ENCODE measurements around the gene IFNA7.
"Not testable (repeated sequence)": the region's sequence is repeated elsewhere in the genome, so short reads cannot be mapped to it uniquely, and the experiment has no call there.

Gene IFNA7

DNA sequence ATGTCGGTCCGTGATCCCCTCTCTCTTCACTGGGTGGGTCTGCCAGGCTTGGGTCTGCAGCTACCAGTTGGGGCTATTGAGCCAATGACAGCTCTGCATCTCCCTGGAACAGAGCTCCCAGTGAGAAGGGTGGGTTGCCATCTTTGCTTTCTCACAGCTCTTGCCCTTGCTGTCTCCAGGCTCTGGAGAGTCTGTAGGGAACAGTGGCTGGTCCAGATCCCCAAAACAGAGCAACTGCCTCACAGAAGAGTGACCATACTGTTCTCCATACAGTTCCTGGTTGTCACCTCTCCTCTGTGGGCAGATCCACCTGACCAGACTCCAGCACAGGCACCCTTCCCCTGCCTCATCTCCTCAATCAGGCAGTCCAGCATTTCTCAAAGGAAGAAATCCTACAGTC lies 31.3 kb upstream of the IFNA7 start:
- TF ChIP-seq, protein P1, sequence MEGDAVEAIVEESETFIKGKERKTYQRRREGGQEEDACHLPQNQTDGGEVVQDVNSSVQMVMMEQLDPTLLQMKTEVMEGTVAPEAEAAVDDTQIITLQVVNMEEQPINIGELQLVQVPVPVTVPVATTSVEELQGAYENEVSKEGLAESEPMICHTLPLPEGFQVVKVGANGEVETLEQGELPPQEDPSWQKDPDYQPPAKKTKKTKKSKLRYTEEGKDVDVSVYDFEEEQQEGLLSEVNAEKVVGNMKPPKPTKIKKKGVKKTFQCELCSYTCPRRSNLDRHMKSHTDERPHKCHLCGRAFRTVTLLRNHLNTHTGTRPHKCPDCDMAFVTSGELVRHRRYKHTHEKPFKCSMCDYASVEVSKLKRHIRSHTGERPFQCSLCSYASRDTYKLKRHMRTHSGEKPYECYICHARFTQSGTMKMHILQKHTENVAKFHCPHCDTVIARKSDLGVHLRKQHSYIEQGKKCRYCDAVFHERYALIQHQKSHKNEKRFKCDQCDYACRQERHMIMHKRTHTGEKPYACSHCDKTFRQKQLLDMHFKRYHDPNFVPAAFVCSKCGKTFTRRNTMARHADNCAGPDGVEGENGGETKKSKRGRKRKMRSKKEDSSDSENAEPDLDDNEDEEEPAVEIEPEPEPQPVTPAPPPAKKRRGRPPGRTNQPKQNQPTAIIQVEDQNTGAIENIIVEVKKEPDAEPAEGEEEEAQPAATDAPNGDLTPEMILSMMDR (conservative IDR thresholded peaks at IDR 0.05; ENCODE audit: low read depth, low read length) = no peak
- no peak overlapping the region for H3K4me3 ChIP-seq (ENCODE audit: low read depth, low read length)
- no peak for DNase-seq (ENCODE audit: low read depth)

DNA sequence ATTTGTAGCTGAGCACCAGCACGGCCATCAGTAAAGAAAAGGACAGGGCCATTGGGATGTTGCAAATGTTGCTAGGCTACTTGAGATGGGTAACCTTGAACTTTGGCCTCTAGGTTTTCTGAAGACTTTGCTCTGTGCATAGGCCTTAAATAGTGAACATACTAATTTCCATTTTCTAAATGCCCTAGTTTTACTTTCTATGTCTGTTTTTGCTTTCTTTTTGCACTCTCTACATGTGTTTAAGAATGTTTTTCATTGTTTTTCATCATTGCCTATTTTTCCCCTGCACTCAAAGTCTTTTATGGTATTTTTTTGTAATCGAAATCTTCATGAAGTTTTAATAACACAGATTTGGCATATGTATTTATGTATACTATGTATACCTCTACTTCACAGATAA lies 26.1 kb upstream of the IFNA7 start, which contains the start of gene IFNA17:
TSS of gene IFNA17 (minus strand) at position 101 of the 400 bp plus-strand sequence. CDS start at position 52, 49 bp downstream.
- H3K4me3 ChIP-seq (ENCODE audit: low read depth, low read length) = no peak within 1 kb of the TSS
- TF ChIP-seq, protein P1 (conservative IDR thresholded peaks at IDR 0.05; ENCODE audit: low read depth, low read length) = no peak
- no peak for DNase-seq (ENCODE audit: low read depth)

DNA sequence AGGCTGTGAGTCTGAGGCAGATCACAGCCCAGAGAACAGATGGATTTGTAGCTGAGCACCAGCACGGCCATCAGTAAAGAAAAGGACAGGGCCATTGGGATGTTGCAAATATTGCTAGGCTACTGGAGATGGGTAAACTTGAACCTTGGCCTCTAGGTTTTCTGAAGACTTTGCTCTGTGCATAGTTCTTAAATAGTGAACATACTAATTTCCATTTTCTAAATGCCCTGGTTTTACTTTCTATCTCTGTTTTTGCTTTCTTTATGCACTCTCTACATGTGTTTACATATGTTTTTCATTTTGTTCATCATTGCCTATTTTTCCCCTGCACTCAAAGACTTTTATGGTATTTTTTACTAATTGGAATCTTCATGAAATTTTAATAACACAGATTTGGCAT lies 15.2 kb upstream of the IFNA7 start, which contains the start of gene IFNA16:
TSS of gene IFNA16 (minus strand) at position 101 of the 400 bp plus-strand sequence. CDS start at position 95, 6 bp downstream.
- DNase-seq (ENCODE audit: low read depth) = not testable (repeated sequence)

DNA sequence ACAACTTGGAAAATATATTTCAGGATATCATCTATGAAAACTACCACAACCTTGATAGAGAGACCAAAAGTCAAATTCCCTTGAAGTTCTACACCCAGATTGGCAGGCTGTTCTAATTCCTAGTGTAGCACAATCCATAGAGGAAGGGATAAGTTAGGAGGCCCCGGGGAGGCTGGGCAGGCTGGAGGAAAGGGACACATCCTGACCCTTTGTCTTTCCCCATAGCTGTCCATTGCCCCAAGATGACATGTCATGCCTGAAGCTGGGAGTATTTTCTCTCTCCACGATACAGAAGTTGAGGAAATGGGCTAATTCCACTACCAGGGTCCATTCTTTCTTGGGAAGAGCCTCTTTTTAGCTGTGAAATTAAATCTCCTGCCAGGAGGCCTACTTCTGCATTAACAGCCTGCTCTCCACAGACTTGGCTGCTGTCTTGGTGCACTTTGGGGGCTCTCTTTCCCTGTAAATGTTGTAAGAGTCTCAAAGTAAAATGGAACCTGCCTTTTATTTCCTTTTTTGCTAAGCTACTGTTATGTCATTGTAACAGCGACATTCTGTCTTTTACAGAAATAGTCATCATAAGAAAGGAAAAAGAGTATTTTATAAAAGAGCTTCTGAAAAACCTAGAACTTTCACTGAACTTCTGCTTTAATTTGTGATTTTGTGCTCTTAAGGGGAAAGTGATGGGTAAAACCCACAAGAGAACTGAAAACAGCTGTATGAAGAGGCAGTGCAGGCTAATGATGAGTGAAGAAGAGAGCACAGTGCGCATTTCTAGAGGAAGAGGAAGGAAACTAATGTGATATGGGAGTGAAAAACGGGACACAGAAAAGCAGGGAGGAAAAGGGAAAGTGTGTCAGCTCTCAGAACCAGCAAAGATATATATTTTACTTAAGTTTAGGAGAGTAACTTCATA lies 11.7 kb upstream of the IFNA7 start:
- H3K4me3 ChIP-seq (ENCODE audit: low read depth, low read length) = not testable (repeated sequence)
- TF ChIP-seq, protein P1 (conservative IDR thresholded peaks at IDR 0.05; ENCODE audit: low read depth, low read length) = peak; percentile 67
- DNase-seq (ENCODE audit: low read depth) = peak; percentile 37

More for the DNA sequence above, 15.2 kb upstream of the IFNA7 start, which contains the start of gene IFNA16:
- not testable (repeated sequence) for H3K4me3 ChIP-seq (ENCODE audit: low read depth, low read length)

DNA sequence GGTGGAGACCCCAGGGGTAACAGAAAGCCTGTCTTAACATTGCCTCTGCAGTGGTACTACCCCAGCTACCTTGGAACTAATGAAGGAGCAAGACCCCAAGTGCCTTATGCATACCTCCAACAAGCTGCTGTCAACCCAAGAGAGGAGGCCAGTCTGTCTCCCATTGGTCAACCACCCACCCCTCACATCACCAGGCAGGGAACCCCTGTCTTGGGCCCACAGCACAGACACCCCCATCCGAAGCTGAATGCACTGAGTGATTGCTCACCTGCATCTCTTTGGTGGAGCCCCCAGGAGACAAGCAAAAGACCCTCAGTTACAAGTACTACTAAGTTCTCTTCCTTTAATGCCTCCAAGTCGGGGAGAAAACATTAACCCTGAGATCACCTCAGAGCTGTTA lies 10.2 kb upstream of the IFNA7 start:
- not testable (repeated sequence) for DNase-seq (ENCODE audit: low read depth); H3K4me3 ChIP-seq (ENCODE audit: low read depth, low read length)

DNA sequence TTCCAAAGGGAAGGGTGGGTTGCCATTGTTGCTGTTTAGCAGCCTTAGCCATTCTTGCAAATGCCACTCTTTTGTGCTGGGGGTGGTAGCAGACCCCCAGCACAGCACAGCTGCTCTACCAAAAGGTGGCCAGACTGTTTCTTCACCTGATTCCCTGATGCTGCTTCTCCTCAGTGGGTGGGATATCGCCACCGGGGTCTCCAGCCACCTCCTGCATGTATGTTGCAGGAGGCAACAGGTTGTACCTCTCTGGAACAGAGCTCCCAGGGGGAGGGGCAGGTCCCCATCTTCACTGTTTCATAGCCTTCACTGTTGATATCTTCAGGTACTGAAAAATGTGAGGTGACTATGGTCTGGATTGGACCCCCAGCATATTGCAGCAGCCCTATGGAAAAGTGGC lies 8.8 kb upstream of the IFNA7 start:
- DNase-seq (ENCODE audit: low read depth) = not testable (repeated sequence)

DNA sequence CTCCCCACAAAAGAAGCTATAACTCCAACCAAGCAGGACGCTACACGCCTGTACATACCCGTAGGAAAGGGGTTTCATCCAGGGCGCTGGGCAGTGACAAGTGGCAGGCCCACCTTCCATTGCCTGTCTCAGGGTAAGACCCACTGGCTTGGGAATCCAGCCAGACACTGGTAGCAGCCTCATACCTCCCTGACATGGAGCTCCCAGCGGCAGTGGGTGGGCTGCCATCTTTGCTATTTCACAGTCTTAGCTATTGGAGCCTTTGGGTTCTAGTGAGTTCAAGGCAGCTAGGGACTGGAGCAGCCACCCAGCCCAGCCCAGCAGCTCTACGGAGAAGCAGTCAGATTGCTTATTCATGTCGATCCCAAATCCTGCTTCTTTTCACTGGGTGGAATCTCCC lies 8.3 kb upstream of the IFNA7 start:
- H3K4me3 ChIP-seq (ENCODE audit: low read depth, low read length) = no peak overlapping the region
- DNase-seq (ENCODE audit: low read depth) = no peak
- TF ChIP-seq, protein P1 (conservative IDR thresholded peaks at IDR 0.05; ENCODE audit: low read depth, low read length) = no peak

More for the DNA sequence above, 8.8 kb upstream of the IFNA7 start:
- H3K4me3 ChIP-seq (ENCODE audit: low read depth, low read length) = not testable (repeated sequence)

DNA sequence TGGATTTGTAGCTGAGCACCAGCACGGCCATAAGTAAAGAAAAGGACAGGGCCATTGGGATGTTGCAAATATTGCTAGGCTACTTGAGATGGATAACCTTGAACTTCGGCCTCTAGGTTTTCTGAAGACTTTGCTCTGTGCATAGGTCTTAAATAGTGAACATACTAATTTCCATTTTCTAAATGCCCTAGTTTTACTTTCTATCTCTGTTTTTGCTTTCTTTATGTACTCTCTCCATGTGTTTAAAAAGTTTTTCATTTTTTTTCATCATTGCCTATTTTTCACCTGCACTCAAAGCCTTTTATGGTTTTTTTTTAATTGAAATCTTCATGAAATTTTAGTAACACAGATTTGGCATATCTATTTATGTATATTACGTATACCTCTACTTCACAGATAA lies 5.0 kb upstream of the IFNA7 start, which contains the start of gene IFNA10:
TSS of gene IFNA10 (minus strand) at position 101 of the 400 bp plus-strand sequence. CDS start at position 55, 46 bp downstream.
- not testable (repeated sequence) for DNase-seq (ENCODE audit: low read depth); H3K4me3 ChIP-seq (ENCODE audit: low read depth, low read length)

DNA sequence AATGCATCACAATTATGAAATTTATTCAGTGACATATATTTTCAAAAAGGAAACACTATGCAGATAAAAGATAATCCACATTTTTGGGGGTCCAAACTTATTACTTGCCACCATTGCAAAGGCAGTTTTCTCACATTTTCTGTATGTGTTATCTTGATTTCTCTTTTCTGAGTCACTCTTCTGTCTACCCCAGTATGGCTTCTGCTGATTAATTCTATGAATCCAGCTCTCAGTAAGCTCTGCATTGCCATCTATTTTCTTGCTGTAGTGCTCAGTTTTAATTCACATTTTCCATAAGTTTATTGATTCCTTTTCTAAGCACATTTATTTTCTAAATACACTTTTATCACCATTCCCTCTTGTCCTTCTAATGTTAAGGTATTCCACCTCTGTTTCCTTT lies 3.2 kb upstream of the IFNA7 start:
- no peak overlapping the region for H3K4me3 ChIP-seq (ENCODE audit: low read depth, low read length)
- TF ChIP-seq, protein P1 (conservative IDR thresholded peaks at IDR 0.05; ENCODE audit: low read depth, low read length) = no peak
- DNase-seq (ENCODE audit: low read depth) = no peak
